Measurements from ENCODE around the gene PCSK6.

Gene PCSK6

DNA sequence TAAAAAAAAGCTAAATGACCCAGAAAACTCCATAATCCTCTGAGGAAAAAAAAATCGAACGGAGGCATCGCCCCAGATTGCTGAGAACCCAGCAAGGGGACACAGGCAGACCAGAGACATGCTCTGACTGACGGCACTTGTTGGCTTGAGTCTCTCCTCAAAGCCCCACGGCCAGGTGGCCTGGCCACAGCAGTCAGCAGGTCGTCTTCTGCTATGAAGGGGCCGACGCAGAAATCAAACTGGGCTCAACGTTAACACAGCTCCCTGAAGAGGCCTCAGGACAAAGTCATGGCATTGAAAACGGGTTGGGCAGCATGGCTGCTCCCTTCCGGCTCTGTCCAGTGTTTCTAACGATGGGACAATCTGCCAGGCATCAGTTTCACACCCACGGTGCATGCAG is 17.5 kb downstream of the PCSK6 start:
- CTCF ChIA-PET, result no interaction called here
- TF ChIP-seq, protein P1, sequence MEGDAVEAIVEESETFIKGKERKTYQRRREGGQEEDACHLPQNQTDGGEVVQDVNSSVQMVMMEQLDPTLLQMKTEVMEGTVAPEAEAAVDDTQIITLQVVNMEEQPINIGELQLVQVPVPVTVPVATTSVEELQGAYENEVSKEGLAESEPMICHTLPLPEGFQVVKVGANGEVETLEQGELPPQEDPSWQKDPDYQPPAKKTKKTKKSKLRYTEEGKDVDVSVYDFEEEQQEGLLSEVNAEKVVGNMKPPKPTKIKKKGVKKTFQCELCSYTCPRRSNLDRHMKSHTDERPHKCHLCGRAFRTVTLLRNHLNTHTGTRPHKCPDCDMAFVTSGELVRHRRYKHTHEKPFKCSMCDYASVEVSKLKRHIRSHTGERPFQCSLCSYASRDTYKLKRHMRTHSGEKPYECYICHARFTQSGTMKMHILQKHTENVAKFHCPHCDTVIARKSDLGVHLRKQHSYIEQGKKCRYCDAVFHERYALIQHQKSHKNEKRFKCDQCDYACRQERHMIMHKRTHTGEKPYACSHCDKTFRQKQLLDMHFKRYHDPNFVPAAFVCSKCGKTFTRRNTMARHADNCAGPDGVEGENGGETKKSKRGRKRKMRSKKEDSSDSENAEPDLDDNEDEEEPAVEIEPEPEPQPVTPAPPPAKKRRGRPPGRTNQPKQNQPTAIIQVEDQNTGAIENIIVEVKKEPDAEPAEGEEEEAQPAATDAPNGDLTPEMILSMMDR (IDR thresholded peaks at IDR 0.05; ENCODE audit: insufficient read depth, low read length, missing control alignments), result no peak
- no peak for DNase-seq (ENCODE audit: low read depth, low spot score)

DNA sequence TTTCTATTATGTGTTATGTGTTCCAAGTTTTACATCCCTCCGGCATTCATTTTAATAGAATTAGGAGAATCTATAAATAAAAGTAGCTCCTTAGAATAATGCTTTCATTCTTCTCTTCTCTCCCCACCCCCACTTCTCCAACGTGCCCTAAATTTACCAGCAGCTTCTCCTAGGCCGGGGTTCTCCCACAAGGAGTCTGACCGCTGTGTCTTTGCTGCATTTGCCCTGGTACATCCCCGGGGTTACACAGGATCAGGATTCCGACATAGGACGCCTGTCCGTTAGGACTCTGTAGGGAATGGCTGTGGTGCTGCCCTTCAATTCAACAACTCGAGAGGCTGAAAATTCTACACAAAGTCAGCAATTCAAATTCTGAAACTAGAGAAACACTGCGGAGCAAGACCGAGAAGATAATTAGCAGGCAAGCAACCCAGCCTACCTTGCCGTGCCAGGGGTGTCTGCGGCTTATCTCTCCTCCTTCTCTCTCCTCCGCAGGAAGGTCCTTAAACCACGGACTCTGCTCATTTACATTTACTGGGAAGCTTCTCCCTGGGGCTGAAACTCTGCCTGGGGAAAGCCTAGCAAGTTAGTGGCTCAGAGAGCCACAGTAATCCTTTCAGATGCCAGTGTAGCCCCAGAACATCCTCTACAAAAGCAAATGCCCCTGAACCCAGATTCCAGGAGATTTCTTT is 18.8 kb downstream of the PCSK6 start:
- no peak overlapping the region for H3K4me3 ChIP-seq (ENCODE audit: low read depth, low read length)
- no peak for DNase-seq (ENCODE audit: low read depth, low spot score)
- TF ChIP-seq, protein P1 (IDR thresholded peaks at IDR 0.05; ENCODE audit: insufficient read depth, low read length, missing control alignments), result no peak
- ChIA-PET CTCF (no interaction called here), POLR2A (no interaction called here)

More for the DNA sequence above, 17.5 kb downstream of the PCSK6 start:
- no peak overlapping the region for H3K4me3 ChIP-seq (ENCODE audit: low read depth, low read length)
- POLR2A ChIA-PET, result no interaction called here

DNA sequence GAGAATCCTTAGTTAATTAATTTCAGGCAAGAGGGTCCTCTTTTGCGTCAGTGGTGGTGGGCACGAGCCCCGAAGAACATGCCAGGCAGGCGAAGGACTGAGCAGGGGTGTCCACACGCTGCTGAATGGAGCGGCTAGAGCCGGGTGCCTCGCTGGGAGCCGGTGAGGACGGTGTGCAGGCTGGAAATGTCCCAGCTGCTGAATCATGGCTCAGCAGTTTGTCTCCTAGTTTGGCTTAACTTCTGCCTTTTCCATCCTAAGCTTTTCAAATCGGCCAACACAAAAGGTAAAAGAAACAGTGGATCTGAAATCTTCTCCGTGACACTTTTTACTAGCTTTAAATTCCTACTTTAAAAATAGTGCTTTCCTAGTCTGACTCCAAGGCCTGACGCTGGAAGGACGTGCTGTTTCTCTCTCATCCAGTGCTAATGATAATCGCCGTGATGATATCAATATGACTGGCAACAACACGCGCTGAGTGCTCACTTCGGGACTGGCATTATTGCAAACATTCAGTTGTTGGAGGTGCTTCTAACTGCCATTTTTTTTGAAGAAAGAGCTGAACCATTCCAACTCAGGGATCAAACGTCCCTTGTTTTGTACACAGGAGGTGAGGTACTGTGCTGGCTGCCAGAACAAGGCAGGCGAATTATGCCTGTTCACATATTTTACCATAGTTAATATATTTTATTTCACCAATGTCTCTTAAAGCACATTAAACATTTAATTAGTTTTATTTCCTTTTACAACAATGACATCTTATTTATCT is 19.8 kb downstream of the PCSK6 start:
- POLR2A ChIA-PET, result no interaction called here
- TF ChIP-seq, protein P1 (IDR thresholded peaks at IDR 0.05; ENCODE audit: insufficient read depth, low read length, missing control alignments), result no peak
- H3K4me3 ChIP-seq (ENCODE audit: low read depth, low read length), result no peak overlapping the region
- no peak for DNase-seq (ENCODE audit: low read depth, low spot score)
- CTCF ChIA-PET, result no interaction called here

DNA sequence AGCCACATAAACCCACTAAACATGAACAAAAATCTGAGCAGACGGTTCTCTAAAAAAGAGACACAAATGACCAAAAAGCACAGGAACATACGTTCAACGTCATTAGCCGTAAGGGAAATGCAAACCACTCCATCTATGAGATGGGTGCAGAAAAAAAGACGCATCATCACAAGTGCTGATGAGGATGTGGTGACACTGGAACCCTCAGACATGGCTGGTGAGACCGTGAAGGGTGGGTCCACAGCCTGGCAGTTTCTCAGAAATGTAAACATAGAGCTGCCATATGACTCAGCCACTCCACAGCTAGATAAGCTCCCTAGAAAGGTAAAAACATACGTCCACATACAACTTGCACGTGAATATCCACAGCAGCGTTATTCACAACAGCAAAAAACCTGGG is 23.3 kb downstream of the PCSK6 start:
- TF ChIP-seq, protein P1 (IDR thresholded peaks at IDR 0.05; ENCODE audit: insufficient read depth, low read length, missing control alignments), result no peak
- CTCF ChIA-PET, result no interaction called here
- POLR2A ChIA-PET, result no interaction called here

DNA sequence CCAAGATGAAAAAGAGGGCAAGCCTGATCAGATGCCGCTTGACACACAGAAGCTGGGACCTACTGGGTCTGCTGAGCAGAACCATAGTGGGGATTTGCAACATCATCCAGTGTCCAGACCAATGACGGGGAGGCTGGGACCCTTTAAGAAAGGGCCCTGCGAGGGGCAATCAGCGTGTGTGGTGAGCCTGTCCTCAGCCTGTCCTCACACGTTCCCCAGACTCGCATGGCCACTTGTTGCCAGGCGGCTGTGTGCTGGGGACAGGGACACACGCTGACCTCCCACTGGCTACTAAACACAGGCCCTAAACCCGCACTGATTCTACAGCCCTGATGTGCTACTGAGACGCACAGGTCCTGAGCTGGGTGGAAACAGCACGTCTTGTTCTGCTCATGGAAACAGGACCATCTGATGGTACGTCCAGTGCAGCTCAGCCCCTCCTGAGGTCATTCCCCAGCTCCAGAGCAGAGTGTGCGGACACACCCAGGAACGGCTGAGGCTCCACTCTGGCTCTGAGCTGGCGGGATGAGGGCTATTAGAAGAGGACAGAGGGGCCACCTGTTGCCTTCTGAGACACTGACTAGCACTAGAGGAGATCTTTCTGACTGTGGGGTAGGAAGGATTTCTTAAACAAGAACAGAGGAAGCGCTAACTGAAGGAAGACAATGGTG is 24.4 kb downstream of the PCSK6 start:
- H3K4me3 ChIP-seq (ENCODE audit: low read depth, low read length), result no peak overlapping the region
- ChIA-PET CTCF (no interaction called here), POLR2A (no interaction called here)
- TF ChIP-seq, protein P1 (IDR thresholded peaks at IDR 0.05; ENCODE audit: insufficient read depth, low read length, missing control alignments), result no peak
- no peak for DNase-seq (ENCODE audit: low read depth, low spot score)

More for the DNA sequence above, 23.3 kb downstream of the PCSK6 start:
- DNase-seq (ENCODE audit: low read depth, low spot score), result no peak
- no peak overlapping the region for H3K4me3 ChIP-seq (ENCODE audit: low read depth, low read length)

Data from AG04449 (cell line).